ENCODE data around the gene BAIAP3. TPM values are rescaled to one million over a fixed set of nuclear protein-coding genes. Genes with fewer than 3 reads are reported as not detected.
A peak's percentile ranks its signal among the peaks of the same experiment; 100 is the strongest.

Gene BAIAP3
- total RNA-seq, result under 1 TPM; 0.24 to 0.63 TPM

- peaks cover 30% of the 10 kb centered on the region for H3K27me3 Mint-ChIP-seq (ENCODE audit: low read depth)
- CTCF ChIA-PET, result interaction anchor here (1.0 kb wide), 1 partner anchor 33 kb away, joined by 3 read pairs; no protein-coding TSS in a partner anchor
- peak within 1 kb of the TSS; percentile 36 for H3K4me3 Mint-ChIP-seq
- DNase-seq, result peak; percentile 60
- H3K36me3 Mint-ChIP-seq (ENCODE audit: low read depth), result no peaks in the 10 kb centered on the region
- H3K4me1 Mint-ChIP-seq (ENCODE audit: low read depth), result peaks cover 15% of the 10 kb centered on the region
- POLR2A ChIA-PET, result interaction anchor here (1.5 to 3.0 kb wide), 3 partner anchors 18 to 24 kb away, joined by 3 to 15 read pairs (median 3); partner anchors contain the start of gene UBE2I
- ATAC-seq, result peak; percentile 55
- no peaks in the 10 kb centered on the region for H3K9me3 Mint-ChIP-seq (ENCODE audit: insufficient read depth)
- H3K27ac Mint-ChIP-seq, result no peak within 1 kb of the TSS
These were observed at the start of gene BAIAP3 for GRCh38 chr16:1333149-1333812. Gene BAIAP3 (plus strand): TSS chr16:1333645. CDS start chr16:1338550, 4,905 bp downstream.

DNA sequence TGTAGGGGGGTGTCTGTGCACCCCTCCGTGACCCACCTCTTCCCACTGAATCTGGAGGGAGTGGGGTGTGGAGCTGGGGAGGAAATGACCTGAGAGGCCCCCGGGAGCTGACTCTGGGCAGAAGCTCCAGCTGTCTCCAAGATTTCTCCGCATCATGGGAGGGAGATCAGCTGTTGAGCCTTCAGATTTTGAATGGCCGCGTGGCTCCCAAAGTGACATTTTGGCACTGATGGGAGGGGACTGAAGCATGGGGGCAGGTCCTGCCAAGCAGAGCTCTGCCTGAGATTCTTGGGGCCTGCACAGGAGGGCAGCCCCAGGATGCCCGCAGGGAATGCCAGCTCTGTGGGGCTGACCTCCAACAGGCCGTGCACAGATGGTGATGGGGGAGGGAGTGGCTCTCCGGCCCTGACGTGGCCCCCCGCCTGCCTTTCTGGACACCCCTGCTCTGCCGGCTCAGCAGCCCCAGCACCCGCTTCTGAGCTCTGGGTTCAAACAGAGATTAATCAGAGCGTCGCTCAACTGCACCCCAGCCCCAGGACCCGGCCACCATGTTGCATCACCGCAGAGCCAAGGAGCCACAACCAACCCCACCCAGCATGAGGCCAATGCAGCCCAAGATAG is 49.3 kb upstream of the BAIAP3 start:
- no peak overlapping the region for H3K4me3 Mint-ChIP-seq
- DNase-seq (no peak), ATAC-seq (no peak)
- no peaks in the 10 kb centered on the region for H3K36me3 Mint-ChIP-seq (ENCODE audit: low read depth)
- CTCF ChIA-PET, result no interaction called here
- H3K4me1 Mint-ChIP-seq (ENCODE audit: low read depth), result peaks cover 2% of the 10 kb centered on the region
- H3K27ac Mint-ChIP-seq, result no peak overlapping the region
- H3K27me3 Mint-ChIP-seq (ENCODE audit: low read depth), result peaks cover 3% of the 10 kb centered on the region
- POLR2A ChIA-PET, result no interaction called here
- no peaks in the 10 kb centered on the region for H3K9me3 Mint-ChIP-seq (ENCODE audit: insufficient read depth)

DNA sequence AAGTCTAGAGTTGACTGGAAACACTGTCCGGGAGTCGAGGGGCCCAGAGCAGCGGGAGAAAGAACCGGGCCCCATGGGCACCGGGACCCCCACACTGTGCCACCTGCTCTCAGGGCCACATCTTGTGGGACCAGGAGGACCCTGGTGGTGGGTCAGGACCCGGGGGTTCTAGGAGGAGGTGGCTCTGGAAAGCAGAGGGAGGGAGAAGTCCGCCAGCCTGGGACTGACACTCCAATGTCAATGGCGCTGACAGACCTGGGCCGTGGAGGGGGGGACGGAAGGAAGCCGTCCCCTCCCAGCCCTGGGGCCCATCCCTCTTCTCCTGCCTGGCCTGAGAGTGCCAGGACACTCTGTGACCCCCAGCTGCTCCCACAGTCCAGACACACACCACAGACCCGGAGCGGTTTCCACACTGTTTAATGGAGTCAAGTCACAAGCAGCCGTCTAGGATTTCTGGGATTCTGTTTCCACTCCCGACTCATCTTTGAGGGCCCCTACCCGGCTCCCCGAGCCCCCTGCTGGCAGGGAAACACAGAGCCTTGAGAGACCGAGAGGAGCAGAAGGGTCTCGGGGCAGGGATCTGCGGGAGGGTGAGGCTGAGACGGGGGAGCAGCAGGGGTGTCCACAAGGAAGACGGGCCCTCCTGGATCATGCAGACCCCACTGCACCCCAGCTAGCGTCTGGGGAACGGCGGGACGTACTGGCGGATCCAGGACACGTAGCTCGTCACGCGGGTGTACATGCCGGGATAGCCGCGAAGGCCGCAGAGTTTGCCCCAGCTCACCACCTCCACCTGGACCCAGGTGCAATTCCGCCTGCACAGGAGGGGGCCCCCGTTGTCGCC is 47.6 kb upstream of the BAIAP3 start:
- H3K27ac Mint-ChIP-seq, result no peak overlapping the region
- peaks cover 2% of the 10 kb centered on the region for H3K4me1 Mint-ChIP-seq (ENCODE audit: low read depth)
- ATAC-seq (no peak), DNase-seq (no peak)
- ChIA-PET POLR2A (no interaction called here), CTCF (no interaction called here)
- H3K4me3 Mint-ChIP-seq, result no peak overlapping the region
- no peaks in the 10 kb centered on the region for H3K36me3 Mint-ChIP-seq (ENCODE audit: low read depth)
- H3K27me3 Mint-ChIP-seq (ENCODE audit: low read depth), result peaks cover 15% of the 10 kb centered on the region
- H3K9me3 Mint-ChIP-seq (ENCODE audit: insufficient read depth), result no peaks in the 10 kb centered on the region

DNA sequence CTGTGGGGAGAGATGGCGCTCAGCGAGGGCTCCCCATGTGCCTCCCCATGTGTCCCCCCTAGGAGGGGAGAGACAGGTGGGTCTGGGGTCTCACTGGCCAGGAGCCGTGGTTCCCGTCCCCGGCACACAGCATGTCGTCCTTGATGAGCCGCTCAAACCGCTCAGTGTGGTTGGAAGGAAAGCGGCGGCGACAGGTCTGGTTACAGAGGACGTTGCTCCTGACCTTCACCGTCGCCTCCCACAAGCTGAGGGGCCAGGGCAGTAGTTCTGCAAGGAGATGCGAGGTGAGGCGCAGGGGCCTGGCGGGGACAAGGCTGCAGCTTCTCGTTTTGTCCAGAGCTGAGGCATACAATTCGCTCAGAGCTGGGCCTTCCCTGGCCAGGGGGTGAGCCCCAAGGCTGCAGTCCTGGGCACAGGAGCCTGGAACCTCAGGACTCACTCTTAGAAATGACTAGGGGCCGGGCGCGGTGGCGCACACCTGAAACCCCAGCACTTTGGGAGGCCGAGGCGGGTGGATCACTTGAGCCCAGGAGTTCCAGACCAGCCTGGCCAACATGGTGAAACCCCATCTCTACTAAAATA is 46.8 kb upstream of the BAIAP3 start:
- DNase-seq (no peak), ATAC-seq (no peak)
- Mint-ChIP-seq H3K27ac (no peak overlapping the region), H3K27me3 (ENCODE audit: low read depth) (peaks cover 21% of the 10 kb centered on the region), H3K4me1 (ENCODE audit: low read depth) (peaks cover 2% of the 10 kb centered on the region), H3K4me3 (no peak overlapping the region), H3K36me3 (ENCODE audit: low read depth) (no peaks in the 10 kb centered on the region), H3K9me3 (ENCODE audit: insufficient read depth) (no peaks in the 10 kb centered on the region)
- ChIA-PET POLR2A (no interaction called here), CTCF (no interaction called here)

DNA sequence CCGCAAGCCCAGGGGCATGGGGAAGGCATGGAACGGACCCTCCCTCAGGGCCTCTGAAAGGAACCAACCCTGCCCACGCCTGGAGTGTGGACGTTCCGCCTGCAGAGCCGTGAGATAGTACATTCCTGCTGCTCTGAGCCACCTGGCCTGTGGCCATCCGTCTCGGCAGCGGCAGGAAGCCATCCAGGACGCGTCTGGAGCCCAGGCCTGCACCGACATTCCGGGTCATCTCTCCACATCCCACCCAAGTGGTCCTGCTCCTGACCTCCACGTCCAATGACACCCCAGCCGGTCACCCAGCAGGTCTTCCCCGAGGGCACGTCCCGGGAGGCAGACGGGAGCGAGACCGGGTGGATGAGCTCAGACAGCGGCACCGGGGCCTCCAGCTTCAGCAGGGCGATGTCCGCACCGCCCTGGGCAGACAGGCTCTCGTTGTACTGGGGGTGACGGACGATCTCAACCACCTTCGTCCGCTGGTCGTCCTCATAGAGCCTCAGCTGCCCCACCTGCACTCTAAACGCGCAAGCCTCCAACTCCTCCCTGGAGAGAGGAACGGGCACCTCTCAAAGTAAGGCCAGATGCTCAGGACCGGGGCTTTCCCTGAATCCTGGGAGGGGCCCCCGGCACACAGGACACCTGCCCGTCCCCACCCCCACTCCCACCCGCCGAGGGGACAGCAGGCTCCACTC is 45.3 kb upstream of the BAIAP3 start:
- ATAC-seq (no peak), DNase-seq (no peak)
- Mint-ChIP-seq H3K27ac (no peak overlapping the region), H3K9me3 (ENCODE audit: insufficient read depth) (no peaks in the 10 kb centered on the region), H3K27me3 (ENCODE audit: low read depth) (peaks cover 24% of the 10 kb centered on the region), H3K36me3 (ENCODE audit: low read depth) (no peaks in the 10 kb centered on the region), H3K4me3 (no peak overlapping the region), H3K4me1 (ENCODE audit: low read depth) (peaks cover 2% of the 10 kb centered on the region)
- POLR2A ChIA-PET, result no interaction called here
- CTCF ChIA-PET, result interaction anchor here (1.0 kb wide), 1 partner anchor 13 kb away, joined by 3 read pairs; no protein-coding TSS in a partner anchor

DNA sequence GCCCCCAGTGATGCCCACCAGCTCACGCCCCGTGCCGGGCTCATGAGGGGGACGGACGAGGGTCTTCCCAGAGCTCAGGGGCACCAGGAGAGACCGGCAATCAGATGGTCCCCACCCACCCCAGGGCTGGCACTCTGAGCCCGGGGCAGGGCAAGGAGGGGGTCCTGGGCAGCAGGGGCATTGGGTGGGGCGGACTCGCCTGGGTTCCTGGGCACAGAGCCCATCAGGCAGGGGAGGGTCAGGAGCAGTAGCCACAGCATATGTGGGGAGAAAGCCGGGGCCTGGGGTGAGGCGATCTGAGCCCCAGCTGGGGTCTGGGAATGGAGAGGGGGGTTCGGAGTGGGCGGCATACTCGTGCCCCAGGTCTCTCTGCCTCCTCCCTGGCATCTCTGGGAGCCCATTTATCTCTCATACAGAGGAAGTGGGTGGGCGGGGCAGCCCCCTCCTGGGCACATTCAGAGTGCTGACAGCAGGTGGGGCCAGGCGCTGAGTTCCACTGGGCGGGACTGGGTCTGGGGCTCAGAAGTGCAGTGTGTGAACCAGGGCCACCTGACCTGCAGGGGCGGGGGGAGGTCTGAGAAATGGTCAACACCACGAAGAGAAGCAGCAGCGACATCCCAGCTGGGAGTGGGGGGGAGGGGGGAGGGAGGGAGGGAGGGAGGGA is 44.5 kb upstream of the BAIAP3 start:
- Mint-ChIP-seq H3K36me3 (ENCODE audit: low read depth) (no peaks in the 10 kb centered on the region), H3K9me3 (ENCODE audit: insufficient read depth) (no peaks in the 10 kb centered on the region), H3K4me1 (ENCODE audit: low read depth) (no peaks in the 10 kb centered on the region), H3K27ac (no peak overlapping the region), H3K4me3 (no peak overlapping the region), H3K27me3 (ENCODE audit: low read depth) (peaks cover 24% of the 10 kb centered on the region)
- ChIA-PET POLR2A (no interaction called here), CTCF (no interaction called here)
- no peak for ATAC-seq
- DNase-seq, result peak; percentile 27

DNA sequence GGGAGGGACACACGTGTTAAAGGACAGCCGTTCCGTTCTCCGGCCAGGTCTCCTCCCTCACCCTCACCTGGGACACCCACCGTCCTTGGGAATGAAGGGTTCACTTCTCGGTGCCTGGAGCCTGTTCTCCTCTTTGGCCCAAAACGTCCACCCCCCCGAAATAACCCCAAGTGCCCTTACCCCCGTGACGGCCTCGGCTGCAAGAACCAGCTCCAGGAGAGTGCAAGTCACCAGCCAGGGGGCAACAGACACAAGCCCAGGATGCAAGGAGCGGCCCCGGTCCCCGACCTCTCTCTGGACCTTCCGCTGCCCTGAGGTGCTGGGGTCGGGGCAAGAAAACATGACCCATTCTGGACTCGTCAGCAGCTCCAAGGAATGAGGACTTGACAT is 44.0 kb upstream of the BAIAP3 start:
- H3K27me3 Mint-ChIP-seq (ENCODE audit: low read depth), result peaks cover 28% of the 10 kb centered on the region
- DNase-seq (no peak), ATAC-seq (no peak)
- no peak overlapping the region for H3K4me3 Mint-ChIP-seq
- no peaks in the 10 kb centered on the region for H3K9me3 Mint-ChIP-seq (ENCODE audit: insufficient read depth)
- POLR2A ChIA-PET, result no interaction called here
- no peaks in the 10 kb centered on the region for H3K36me3 Mint-ChIP-seq (ENCODE audit: low read depth)
- CTCF ChIA-PET, result no interaction called here
- H3K27ac Mint-ChIP-seq, result no peak overlapping the region
- H3K4me1 Mint-ChIP-seq (ENCODE audit: low read depth), result no peaks in the 10 kb centered on the region

DNA sequence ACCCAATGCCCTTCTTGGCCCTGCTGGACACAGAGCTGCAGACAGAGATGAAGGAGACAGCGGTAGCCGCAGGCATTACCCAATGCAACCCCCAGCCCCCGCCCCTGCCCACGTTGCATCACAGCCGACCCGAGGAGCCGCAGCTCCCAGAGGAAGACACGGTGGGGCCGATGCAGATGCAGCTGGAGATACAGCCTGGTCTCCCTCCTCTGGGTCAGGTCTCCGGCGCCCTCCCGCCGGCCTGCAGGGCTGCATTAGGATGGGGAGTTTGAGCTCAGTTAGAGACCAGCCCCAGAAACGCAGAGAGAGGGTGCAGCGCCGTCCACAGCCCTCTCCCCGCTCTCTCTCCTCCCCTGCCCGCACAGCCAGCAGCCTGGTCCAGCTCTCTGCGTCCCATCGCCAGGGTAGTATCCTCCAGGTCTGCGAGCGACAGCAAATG is 43.4 kb upstream of the BAIAP3 start:
- Mint-ChIP-seq H3K9me3 (ENCODE audit: insufficient read depth) (no peaks in the 10 kb centered on the region), H3K27me3 (ENCODE audit: low read depth) (peaks cover 28% of the 10 kb centered on the region)
- ATAC-seq, result no peak

DNA sequence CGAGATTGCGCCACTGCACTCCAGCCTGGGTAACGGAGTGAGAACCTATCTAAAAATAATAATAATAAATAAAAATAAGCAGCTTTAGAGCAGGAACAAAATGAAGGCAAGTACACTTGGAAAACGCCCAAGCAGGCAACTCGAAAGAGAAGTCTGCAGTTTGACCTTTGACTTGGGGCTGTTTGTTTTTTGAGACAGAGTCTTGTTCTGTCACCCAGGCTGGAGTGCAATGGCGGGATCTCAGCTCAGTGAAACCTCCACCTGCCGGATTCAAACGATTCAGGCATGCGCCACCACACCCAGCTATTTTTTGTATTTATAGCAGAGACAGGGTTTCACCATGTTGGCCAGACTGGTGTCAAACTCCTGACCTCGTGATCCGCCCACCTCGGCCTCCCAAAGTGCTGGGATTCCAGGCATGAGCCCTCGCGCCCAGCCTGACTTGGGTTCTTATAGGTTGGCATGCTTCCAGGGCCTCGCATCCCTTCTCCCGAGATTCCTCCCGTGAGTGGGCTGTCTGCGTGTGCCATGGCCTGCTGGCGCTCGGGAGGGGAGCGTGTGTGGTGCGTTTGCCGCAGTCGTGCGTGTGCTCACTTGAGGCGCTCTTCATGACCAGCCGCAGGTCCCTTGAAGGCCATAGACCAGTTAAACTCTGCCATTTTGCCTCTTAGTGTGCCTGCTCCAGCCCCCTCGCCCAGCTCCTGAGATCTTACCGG is 42.4 kb upstream of the BAIAP3 start:
- ATAC-seq (no peak), DNase-seq (no peak)
- ChIA-PET CTCF (interaction anchor here (1.7 kb wide), 1 partner anchor 10 kb away, joined by 7 read pairs; no protein-coding TSS in a partner anchor), POLR2A (interaction anchor here (1.0 kb wide), 1 partner anchor 18 kb away, joined by 3 read pairs; the partner anchor contains the start of gene UBE2I)
- no peaks in the 10 kb centered on the region for H3K9me3 Mint-ChIP-seq (ENCODE audit: insufficient read depth)
- H3K4me1 Mint-ChIP-seq (ENCODE audit: low read depth), result no peaks in the 10 kb centered on the region
- no peak overlapping the region for H3K27ac Mint-ChIP-seq
- H3K27me3 Mint-ChIP-seq (ENCODE audit: low read depth), result peaks cover 28% of the 10 kb centered on the region
- H3K36me3 Mint-ChIP-seq (ENCODE audit: low read depth), result no peaks in the 10 kb centered on the region
- no peak overlapping the region for H3K4me3 Mint-ChIP-seq

More for the DNA sequence above, 43.4 kb upstream of the BAIAP3 start:
- ChIA-PET POLR2A (interaction anchor here (1.0 kb wide), 1 partner anchor 19 kb away, joined by 3 read pairs; the partner anchor contains the start of gene UBE2I), CTCF (interaction anchor here (1.7 kb wide), 1 partner anchor 11 kb away, joined by 7 read pairs; no protein-coding TSS in a partner anchor)
- Mint-ChIP-seq H3K4me3 (no peak overlapping the region), H3K4me1 (ENCODE audit: low read depth) (no peaks in the 10 kb centered on the region), H3K27ac (no peak overlapping the region), H3K36me3 (ENCODE audit: low read depth) (no peaks in the 10 kb centered on the region)
- no peak for DNase-seq

DNA sequence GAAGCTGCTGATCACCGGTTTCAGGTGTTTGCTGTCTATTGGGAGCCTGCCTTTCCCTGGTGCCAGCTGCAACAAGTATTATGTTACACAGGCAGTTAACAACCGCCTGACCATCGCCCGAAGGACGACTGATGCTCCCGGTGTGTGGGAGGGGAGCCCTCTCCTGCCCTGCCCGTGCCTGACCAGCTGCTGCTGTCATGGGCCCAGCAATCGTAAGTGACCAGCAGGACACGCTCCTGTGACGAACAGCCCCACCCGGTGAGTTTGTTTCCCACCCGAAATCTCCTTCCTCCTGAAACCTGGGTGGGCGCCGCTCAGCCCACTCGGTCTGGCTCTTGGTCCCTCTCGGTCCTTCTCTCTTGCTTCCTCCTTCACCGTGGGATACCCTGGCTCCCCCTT is 41.9 kb upstream of the BAIAP3 start:
- Mint-ChIP-seq H3K27me3 (ENCODE audit: low read depth) (peaks cover 28% of the 10 kb centered on the region), H3K4me1 (ENCODE audit: low read depth) (no peaks in the 10 kb centered on the region), H3K36me3 (ENCODE audit: low read depth) (no peaks in the 10 kb centered on the region), H3K27ac (no peak overlapping the region), H3K4me3 (no peak overlapping the region), H3K9me3 (ENCODE audit: insufficient read depth) (no peaks in the 10 kb centered on the region)
- CTCF ChIA-PET, result interaction anchor here (1.7 kb wide), 1 partner anchor 9 kb away, joined by 7 read pairs; no protein-coding TSS in a partner anchor
- DNase-seq (no peak), ATAC-seq (no peak)
- POLR2A ChIA-PET, result no interaction called here
